Measurements from ENCODE around the gene CCDC63. TPM values are rescaled to one million over a fixed set of nuclear protein-coding genes. Genes with fewer than 3 reads are reported as not detected.

CCDC63 gene
- total and polyA plus RNA-seq, 2 of the 13 experiments (the other 11 are each of a cell fraction or from before 2014, with no cell fraction given), result not detected

DNA sequence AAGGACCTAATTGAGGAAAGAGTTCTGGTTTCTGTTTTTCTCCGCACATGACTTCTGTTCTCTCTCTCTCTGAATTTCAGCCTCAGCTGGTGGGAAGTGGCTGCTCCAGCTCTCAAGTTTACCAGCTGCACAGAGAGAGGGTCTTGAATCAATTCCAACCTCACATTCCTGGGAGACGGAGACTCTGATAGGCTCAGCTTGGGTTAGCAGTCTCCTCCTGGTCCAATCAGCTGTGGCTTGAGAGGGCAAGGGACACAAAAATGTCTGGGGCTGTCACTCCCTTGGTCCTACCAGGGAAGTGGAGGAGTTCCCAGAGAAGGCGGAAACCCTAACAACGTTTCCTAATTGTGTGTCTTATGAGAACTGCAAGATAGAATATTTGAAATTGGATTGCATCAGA is 7.0 kb downstream of the CCDC63 start:
- DNase-seq (ENCODE audit: low spot score) (no peak), FAIRE-seq (no peak), ATAC-seq (no peak)
- TF ChIP-seq ZNF451 (CRISPR knock-in tag; IDR thresholded peaks at IDR 0.05), result no peak
- no peak for TF ChIP-seq ZNF557 (CRISPR knock-in tag; IDR thresholded peaks at IDR 0.05)
- TF ChIP-seq CREB1 (IDR thresholded peaks at IDR 0.05), result no peak
- TF ChIP-seq CREB1 (CRISPR knock-in tag; IDR thresholded peaks at IDR 0.05), result no peak
- ChIA-PET CTCF (ENCODE audit: low intra/inter-chr PET ratio, low total read pairs) (no interaction called here), POLR2A (no interaction called here)
- Histone ChIP-seq H3K27ac (ENCODE audit: extremely low read length, insufficient read depth, low read length) (no peak overlapping the region), H3K4me1 (ENCODE audit: insufficient read depth, low read length) (no peaks in the 10 kb centered on the region), H3K9ac (ENCODE audit: insufficient read depth, low read depth, low read length) (no peak overlapping the region), H3K9me3 (ENCODE audit: low read length) (no peaks in the 10 kb centered on the region), H3K4me3 (replicated peaks in 1 of 3; ENCODE audit: insufficient read depth in 1 of 3, low read depth in 2 of 3, low read length in 3 of 3) (no peak overlapping the region), H3K79me2 (ENCODE audit: insufficient read depth, low read length) (no peaks in the 10 kb centered on the region), H3K27me3 (ENCODE audit: control insufficient read depth in 1 of 2, insufficient read depth in 2 of 2, low read length in 2 of 2) (peaks cover 0 to 30% of the 10 kb centered on the region in 2 experiments; a peak in 3 of 5 replicates), H3K4me2 (ENCODE audit: low read depth, low read length) (no peak overlapping the region), H4K20me1 (ENCODE audit: insufficient read depth, low read length) (no peaks in the 10 kb centered on the region), H2AFZ (ENCODE audit: low read length) (no peak overlapping the region), H3K36me3 (replicated peaks in 1 of 2; ENCODE audit: control insufficient read depth in 1 of 2, insufficient read depth in 2 of 2, low read length in 2 of 2) (no peaks in the 10 kb centered on the region)
- intact Hi-C loops (cut with micrococcal nuclease; ENCODE audit: unreplicated experiment) (no loop called here), in situ Hi-C loops (cut with HindIII; ENCODE audit: extremely low pct_ligation_motif_present, low pct_unique_long_range_greater_than_20kb) (no loop called here)
- no TSS peak for BruUV-seq (replicated peaks)
- 51% methylated on average over 4 of the region's 4 CpGs for WGBS (ENCODE audit: low lambda C conversion rate)

GRCh38 chr12:110856542-110856941 is 9.8 kb downstream of the CCDC63 start:
- in situ Hi-C loops (cut with HindIII; ENCODE audit: extremely low pct_ligation_motif_present, low pct_unique_long_range_greater_than_20kb) (no loop called here), intact Hi-C loops (cut with micrococcal nuclease; ENCODE audit: unreplicated experiment) (no loop called here)
- WGBS (ENCODE audit: low lambda C conversion rate), result 45% methylated on average over 4 of the region's 4 CpGs
- BruUV-seq (replicated peaks), result no TSS peak
- Histone ChIP-seq H2AFZ (ENCODE audit: low read length) (no peak overlapping the region), H3K4me1 (ENCODE audit: insufficient read depth, low read length) (no peaks in the 10 kb centered on the region), H3K27me3 (ENCODE audit: control insufficient read depth in 1 of 2, insufficient read depth in 2 of 2, low read length in 2 of 2) (peaks cover 0 to 20% of the 10 kb centered on the region in 2 experiments; a peak in 3 of 5 replicates), H3K9me3 (ENCODE audit: low read length) (no peaks in the 10 kb centered on the region), H3K9ac (ENCODE audit: insufficient read depth, low read depth, low read length) (no peak overlapping the region), H3K4me2 (ENCODE audit: low read depth, low read length) (no peak overlapping the region), H3K4me3 (replicated peaks in 1 of 3; ENCODE audit: insufficient read depth in 1 of 3, low read depth in 2 of 3, low read length in 3 of 3) (no peak overlapping the region), H3K27ac (ENCODE audit: extremely low read length, insufficient read depth, low read length) (no peak overlapping the region), H3K36me3 (replicated peaks in 1 of 2; ENCODE audit: control insufficient read depth in 1 of 2, insufficient read depth in 2 of 2, low read length in 2 of 2) (no peaks in the 10 kb centered on the region), H4K20me1 (ENCODE audit: insufficient read depth, low read length) (no peaks in the 10 kb centered on the region), H3K79me2 (ENCODE audit: insufficient read depth, low read length) (no peaks in the 10 kb centered on the region)
- CTCF ChIA-PET (ENCODE audit: low intra/inter-chr PET ratio, low total read pairs), result no interaction called here
- DNase-seq (ENCODE audit: low spot score) (no peak), ATAC-seq (no peak), FAIRE-seq (no peak)
- POLR2A ChIA-PET, result no interaction called here
- TF ChIP-seq ZNF296 (CRISPR knock-in tag; conservative IDR thresholded peaks at IDR 0.05) (no peak), MIXL1 (CRISPR knock-in tag; IDR thresholded peaks at IDR 0.05) (no peak), FOXO1 (CRISPR knock-in tag; IDR thresholded peaks at IDR 0.05) (no peak), ZNF414 (CRISPR knock-in tag; IDR thresholded peaks at IDR 0.05) (no peak), RBFOX2 (IDR thresholded peaks at IDR 0.05; ENCODE audit: low read depth, low read length) (no peak), USF2 (IDR thresholded peaks at IDR 0.05; ENCODE audit: low read depth, low read length) (no peak), USF2 (CRISPR knock-in tag; IDR thresholded peaks at IDR 0.05; ENCODE audit: borderline replicate concordance) (no peak), SRF (IDR thresholded peaks at IDR 0.05; ENCODE audit: low read depth, low read length) (no peak), ATF5 (CRISPR knock-in tag; IDR thresholded peaks at IDR 0.05; ENCODE audit: low read depth) (no peak), PRMT3 (CRISPR knock-in tag; IDR thresholded peaks at IDR 0.05; ENCODE audit: borderline replicate concordance, low read depth) (no peak), ZFAT (CRISPR knock-in tag; conservative IDR thresholded peaks at IDR 0.05) (no peak)
- TF ChIP-seq, protein P1, sequence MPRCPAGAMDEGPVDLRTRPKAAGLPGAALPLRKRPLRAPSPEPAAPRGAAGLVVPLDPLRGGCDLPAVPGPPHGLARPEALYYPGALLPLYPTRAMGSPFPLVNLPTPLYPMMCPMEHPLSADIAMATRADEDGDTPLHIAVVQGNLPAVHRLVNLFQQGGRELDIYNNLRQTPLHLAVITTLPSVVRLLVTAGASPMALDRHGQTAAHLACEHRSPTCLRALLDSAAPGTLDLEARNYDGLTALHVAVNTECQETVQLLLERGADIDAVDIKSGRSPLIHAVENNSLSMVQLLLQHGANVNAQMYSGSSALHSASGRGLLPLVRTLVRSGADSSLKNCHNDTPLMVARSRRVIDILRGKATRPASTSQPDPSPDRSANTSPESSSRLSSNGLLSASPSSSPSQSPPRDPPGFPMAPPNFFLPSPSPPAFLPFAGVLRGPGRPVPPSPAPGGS (CRISPR knock-in tag; IDR thresholded peaks at IDR 0.05), result no peak

Measured in HepG2 (cell line).